Right atrium auricular region (tissue), 2 donors: ENCODE measurements around the gene WDR37. TPM values are rescaled to one million over a fixed set of nuclear protein-coding genes. Genes with fewer than 3 reads are reported as not detected.
A peak's percentile ranks its signal among the peaks of the same experiment; 100 is the strongest.

Experiments used
- DNase-seq: peaks from one replicate; pipeline ENCODE4 v3.0.0-alpha.2; 2019; ENCODE audit warnings: low spot score
- H3K27ac ChIP-seq, 2 donors: fragments of 200-600 bp; sonication (generic); 1 replicate in 1 of 2; 2 replicates in 1 of 2; pipeline ENCODE4 v1.5.1; 2016 to 2019
- H3K27me3 ChIP-seq, 2 donors: fragments of 200-600 bp; sonication (generic); one replicate each; pipeline versions ENCODE4 v1.5.1 to v1.6.0; 2017 to 2019
- H3K36me3 ChIP-seq: fragments of 200-600 bp; sonication (generic); one replicate; pipeline ENCODE4 v1.5.1; 2016
- H3K4me1 ChIP-seq, 2 donors: fragments of 200-600 bp; sonication (generic); one replicate each; pipeline versions ENCODE4 v1.5.1 to v1.6.0; 2017 to 2019
- H3K4me3 ChIP-seq, 2 donors: fragments of 200-600 bp; sonication (generic); 1 replicate in 1 of 2; 2 replicates in 1 of 2; pipeline ENCODE4 v1.5.1; 2017 to 2019; ENCODE audit warnings: mild to moderate bottlenecking in 1 of 2, moderate library complexity in 1 of 2
- H3K9me3 ChIP-seq, 2 donors: fragments of 200-600 bp; sonication (generic); one replicate each; pipeline ENCODE4 v1.5.1; 2019
- total RNA-seq, 2 donors: library from RNA; depleted of rRNA; stranded (reverse); fragments of >200 nt; gene quantifications; one replicate each; pipeline ENCODE4 v1.1.0, GENCODE V29; 2016
- TF ChIP-seq, protein P1 (sequence below), 2 donors: fragments of 200-600 bp; sonication (generic); IDR thresholded peaks; one replicate each; pipeline ENCODE4 v1.5.1; 2019; ENCODE audit warnings: antibody characterized with exemption in 2 of 2

WDR37 gene
- total RNA-seq, 2 donors from 2014 or later, result 19.4 to 20.2 TPM

DNA sequence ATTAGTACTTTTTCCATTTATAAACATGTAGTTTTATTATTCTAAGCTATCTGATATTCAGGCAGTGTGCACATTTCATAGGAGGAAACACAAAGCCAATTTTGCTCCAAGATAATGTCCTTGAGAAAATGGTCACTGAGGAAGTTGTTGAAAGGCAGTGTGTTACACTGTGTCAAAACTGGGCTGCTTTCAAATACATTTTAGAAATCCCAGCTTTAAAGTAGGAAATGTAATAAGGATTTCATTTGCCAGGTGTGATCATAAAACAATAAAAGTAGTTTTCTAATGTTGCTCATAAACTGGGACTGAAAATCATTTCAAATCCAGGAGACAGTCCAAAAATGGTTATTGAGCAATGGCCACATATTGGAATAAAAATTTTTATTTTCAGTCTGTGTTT, 80.1 kb downstream of the WDR37 start:
- no peak overlapping the region for H3K27ac ChIP-seq
- H3K4me3 ChIP-seq, result no peak overlapping the region
- no peaks in the 10 kb centered on the region for H3K27me3 ChIP-seq
- peaks cover 11% of the 10 kb centered on the region for H3K36me3 ChIP-seq
- H3K4me1 ChIP-seq, result no peaks in the 10 kb centered on the region
- TF ChIP-seq, protein P1, sequence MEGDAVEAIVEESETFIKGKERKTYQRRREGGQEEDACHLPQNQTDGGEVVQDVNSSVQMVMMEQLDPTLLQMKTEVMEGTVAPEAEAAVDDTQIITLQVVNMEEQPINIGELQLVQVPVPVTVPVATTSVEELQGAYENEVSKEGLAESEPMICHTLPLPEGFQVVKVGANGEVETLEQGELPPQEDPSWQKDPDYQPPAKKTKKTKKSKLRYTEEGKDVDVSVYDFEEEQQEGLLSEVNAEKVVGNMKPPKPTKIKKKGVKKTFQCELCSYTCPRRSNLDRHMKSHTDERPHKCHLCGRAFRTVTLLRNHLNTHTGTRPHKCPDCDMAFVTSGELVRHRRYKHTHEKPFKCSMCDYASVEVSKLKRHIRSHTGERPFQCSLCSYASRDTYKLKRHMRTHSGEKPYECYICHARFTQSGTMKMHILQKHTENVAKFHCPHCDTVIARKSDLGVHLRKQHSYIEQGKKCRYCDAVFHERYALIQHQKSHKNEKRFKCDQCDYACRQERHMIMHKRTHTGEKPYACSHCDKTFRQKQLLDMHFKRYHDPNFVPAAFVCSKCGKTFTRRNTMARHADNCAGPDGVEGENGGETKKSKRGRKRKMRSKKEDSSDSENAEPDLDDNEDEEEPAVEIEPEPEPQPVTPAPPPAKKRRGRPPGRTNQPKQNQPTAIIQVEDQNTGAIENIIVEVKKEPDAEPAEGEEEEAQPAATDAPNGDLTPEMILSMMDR (IDR thresholded peaks at IDR 0.05), result no peak
- DNase-seq, result no peak
- H3K9me3 ChIP-seq, result peaks cover 0 to 13% of the 10 kb centered on the region in 2 donors

DNA sequence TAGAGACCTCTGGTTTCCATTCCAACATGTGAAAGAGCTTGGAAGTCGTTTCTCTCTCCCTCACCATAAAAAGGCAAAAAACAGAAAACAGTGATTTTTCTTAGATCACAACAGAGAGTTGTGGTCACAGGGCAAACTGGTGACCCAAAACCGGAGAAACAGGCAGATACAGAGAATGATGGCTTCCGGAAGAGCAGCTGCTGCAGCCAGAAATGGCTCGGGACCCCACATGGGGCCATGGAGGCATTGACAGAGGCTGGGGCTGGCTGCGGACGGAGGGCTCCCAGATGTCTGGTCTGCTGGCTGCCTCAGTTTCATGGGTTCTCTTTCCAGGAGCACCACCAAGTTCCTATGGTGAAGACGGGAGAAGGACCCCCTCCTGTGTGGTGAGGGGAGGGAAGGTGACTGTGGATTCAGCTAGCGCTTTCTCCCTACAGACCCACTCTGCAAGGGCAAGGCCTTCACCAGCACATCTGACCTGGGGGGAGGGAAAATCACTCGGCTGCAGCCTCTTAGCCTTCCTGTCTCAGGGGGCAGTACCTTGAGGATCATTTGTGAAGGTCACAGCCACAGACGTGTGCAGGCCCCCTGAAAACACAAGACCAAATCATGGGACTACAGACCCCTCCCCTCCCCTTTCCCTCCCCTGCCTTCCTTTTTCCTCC, 81.4 kb downstream of the WDR37 start:
- Histone ChIP-seq H3K27ac (no peak overlapping the region), H3K4me3 (no peak overlapping the region), H3K4me1 (no peaks in the 10 kb centered on the region), H3K36me3 (no peaks in the 10 kb centered on the region), H3K27me3 (no peaks in the 10 kb centered on the region), H3K9me3 (peaks cover 0 to 13% of the 10 kb centered on the region in 2 donors)
- DNase-seq, result peak; percentile 26
- TF ChIP-seq, protein P1 (IDR thresholded peaks at IDR 0.05), result no peak

DNA sequence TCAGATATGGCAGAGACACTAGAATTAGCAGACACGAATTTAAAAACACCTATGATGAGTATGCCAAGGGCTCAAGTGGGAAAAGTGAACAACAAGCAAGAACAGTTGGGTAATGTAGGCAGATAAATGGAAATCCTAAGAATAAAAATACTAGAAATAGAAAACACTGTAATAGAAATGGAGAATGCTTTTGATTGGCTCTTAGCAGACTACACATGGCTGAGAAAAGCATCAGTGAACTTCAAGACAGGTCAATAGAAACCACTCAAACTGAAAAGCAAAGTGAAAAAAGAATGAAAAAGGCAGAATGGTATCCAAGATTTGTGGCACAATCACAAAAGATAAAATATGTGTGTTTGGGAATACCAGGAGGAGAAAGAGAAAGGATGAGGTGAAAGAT, 82.3 kb downstream of the WDR37 start:
- peaks cover 0 to 13% of the 10 kb centered on the region in 2 donors for H3K9me3 ChIP-seq

DNA sequence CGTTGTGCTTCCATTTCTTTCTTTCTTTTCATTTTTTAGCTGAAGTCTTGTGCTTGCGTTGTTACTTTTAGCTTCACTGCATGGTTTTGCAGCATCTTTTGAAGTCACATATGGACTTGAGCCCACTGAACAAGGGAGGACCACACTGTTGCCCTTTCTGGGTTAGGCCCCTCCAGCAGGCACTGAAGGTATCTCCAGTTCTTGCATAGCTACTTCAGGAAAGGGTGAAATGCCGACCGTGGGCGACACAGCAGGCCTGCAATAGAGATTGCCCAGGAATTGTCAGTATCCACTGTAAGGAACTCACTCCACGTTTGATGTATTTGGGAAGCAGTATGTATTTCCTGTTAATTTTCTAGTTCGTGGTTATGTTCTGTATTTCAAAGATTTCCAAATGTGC, 85.1 kb downstream of the WDR37 start:
- H3K9me3 ChIP-seq, result peaks cover 0 to 28% of the 10 kb centered on the region in 2 donors
- H3K27ac ChIP-seq, result no peak overlapping the region
- no peak for DNase-seq
- TF ChIP-seq, protein P1 (IDR thresholded peaks at IDR 0.05), result no peak
- no peaks in the 10 kb centered on the region for H3K27me3 ChIP-seq
- no peaks in the 10 kb centered on the region for H3K4me1 ChIP-seq
- H3K4me3 ChIP-seq, result no peak overlapping the region
- no peaks in the 10 kb centered on the region for H3K36me3 ChIP-seq

More for the DNA sequence above, 82.3 kb downstream of the WDR37 start:
- no peaks in the 10 kb centered on the region for H3K36me3 ChIP-seq
- H3K27me3 ChIP-seq, result no peaks in the 10 kb centered on the region
- H3K4me3 ChIP-seq, result no peak overlapping the region
- H3K27ac ChIP-seq, result no peak overlapping the region
- DNase-seq, result no peak
- TF ChIP-seq, protein P1 (IDR thresholded peaks at IDR 0.05), result no peak
- H3K4me1 ChIP-seq, result no peaks in the 10 kb centered on the region

DNA sequence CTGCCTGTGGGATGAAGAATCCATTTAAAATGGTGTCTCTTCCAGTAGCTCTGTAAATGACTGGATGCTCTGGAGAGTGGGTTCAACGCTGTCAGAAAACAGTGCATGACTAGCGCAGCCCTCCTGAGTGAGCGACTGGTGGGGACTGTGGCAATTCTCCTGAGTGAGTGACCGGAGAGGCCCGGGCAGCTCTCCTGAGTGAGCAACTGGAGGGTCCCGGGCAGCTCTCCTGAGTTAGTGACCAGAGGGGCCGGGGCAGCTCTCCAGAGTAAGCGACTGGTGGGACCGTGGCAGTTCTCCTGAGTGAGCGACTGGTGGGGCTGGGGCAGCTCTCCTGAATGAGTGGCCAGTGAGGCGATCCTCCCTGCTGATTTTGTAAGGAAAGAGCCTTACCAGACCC, 85.5 kb downstream of the WDR37 start:
- Histone ChIP-seq H3K4me1 (no peaks in the 10 kb centered on the region), H3K36me3 (no peaks in the 10 kb centered on the region), H3K4me3 (no peak overlapping the region), H3K27me3 (no peaks in the 10 kb centered on the region), H3K9me3 (peaks cover 0 to 32% of the 10 kb centered on the region in 2 donors), H3K27ac (no peak overlapping the region)
- TF ChIP-seq, protein P1 (IDR thresholded peaks at IDR 0.05), result no peak
- DNase-seq, result no peak

DNA sequence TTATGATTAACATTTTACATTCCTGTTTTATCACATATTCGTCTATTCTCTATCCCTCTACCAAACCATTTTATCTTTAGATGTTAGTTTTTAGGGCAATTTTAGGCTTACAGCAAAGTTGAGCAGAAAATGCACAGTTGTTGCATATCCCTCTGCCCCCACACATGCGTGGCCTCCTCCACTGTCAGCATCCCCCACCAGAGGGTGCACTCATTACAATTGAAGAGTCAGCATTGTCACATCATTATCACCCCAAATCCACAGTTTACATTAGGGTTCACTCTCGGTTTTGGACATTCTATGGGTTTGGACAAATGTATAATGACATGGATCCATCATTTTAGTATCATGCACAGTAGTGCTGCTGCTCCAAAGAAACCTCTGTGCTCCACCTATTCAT, 86.4 kb downstream of the WDR37 start:
- no peak overlapping the region for H3K4me3 ChIP-seq
- no peak for DNase-seq
- H3K4me1 ChIP-seq, result no peaks in the 10 kb centered on the region
- TF ChIP-seq, protein P1 (IDR thresholded peaks at IDR 0.05), result no peak
- no peaks in the 10 kb centered on the region for H3K27me3 ChIP-seq
- no peak overlapping the region for H3K27ac ChIP-seq
- no peaks in the 10 kb centered on the region for H3K36me3 ChIP-seq
- H3K9me3 ChIP-seq, result peaks cover 0 to 32% of the 10 kb centered on the region in 2 donors
